ENCODE measurements around the gene C4A.
"Not testable (repeated sequence)": the region's sequence is repeated elsewhere in the genome, so short reads cannot be mapped to it uniquely, and the experiment has no call there.

C4A gene

DNA sequence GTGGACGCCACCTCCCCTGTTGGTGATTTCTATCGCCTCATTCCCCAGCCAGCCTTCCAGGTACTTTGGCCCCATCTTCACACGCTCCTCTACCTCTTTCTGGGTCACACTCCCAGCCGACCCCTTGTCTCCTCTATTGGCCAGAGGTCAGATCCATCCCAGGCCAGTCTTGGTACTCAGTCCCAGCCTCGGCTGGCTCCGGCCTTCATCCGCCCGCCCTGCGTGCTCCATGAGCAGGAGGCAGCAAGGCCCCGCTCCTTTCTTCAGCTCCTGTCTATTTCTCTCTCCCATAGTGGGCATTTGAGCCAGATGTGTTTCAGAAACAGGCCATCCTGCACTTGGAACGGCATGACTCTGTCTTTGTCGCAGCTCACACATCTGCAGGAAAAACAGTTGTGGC lies 20.2 kb upstream of the C4A start:
- DNase-seq = no peak

DNA sequence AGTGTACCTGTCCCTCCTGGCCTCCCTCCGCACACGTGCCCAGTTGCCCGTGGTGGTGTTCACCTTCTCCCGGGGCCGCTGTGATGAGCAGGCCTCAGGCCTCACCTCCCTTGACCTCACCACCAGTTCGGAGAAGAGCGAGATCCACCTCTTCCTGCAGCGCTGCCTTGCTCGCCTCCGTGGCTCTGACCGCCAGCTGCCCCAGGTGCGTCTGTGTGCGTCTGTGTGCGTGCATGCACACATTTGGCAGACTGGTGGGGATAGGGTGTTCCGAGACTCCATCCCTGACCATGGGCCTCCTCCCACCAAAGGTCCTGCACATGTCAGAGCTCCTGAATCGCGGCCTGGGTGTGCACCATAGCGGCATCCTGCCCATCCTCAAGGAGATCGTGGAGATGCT lies 17.9 kb upstream of the C4A start:
- no peak for DNase-seq

- DNase-seq = no peak
These were observed 16.2 kb upstream of the C4A start for GRCh38 chr6:31965700-31966099.

DNA sequence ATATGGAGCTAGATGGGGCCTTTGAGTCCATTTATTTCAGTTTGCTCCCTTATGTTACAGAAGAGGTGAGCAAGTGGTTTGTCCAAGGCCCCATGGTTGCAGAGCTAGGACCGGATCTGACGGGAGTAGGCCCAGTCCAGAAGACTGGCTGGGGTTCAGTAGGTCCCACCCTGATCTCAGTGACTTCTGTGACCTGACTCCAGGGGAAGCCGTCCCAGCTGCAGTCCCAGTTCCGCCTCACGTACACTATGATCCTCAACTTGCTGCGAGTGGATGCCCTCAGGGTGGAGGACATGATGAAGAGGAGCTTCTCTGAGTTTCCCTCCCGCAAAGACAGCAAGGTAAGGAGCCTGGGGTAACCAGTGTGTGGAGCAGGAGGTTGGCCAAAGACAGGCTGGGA lies 15.4 kb upstream of the C4A start:
- no peak for DNase-seq

GRCh38 chr6:31966997-31967925 lies 14.6 kb upstream of the C4A start:
- DNase-seq = no peak

- no peak for DNase-seq
These were observed 13.9 kb upstream of the C4A start for GRCh38 chr6:31967926-31968320.

DNA sequence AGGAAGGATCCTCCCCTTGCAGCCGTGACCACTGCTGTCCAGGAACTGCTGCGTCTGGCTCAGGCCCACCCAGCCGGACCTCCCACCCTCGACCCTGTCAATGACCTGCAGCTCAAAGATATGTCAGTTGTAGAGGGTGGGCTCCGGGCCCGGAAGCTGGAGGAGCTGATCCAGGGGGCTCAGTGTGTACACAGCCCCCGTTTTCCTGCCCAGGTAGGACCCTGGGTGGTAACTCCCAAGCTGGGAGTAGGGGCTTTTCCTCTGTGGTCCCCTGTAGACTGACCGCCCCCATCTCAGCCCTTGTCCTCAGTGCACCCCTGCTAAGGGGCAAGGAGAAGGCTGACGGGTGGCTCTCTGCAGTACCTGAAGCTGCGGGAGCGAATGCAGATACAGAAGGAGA lies 13.5 kb upstream of the C4A start:
- DNase-seq = no peak

GRCh38 chr6:31968791-31969711 lies 12.8 kb upstream of the C4A start:
- DNase-seq = no peak

DNA sequence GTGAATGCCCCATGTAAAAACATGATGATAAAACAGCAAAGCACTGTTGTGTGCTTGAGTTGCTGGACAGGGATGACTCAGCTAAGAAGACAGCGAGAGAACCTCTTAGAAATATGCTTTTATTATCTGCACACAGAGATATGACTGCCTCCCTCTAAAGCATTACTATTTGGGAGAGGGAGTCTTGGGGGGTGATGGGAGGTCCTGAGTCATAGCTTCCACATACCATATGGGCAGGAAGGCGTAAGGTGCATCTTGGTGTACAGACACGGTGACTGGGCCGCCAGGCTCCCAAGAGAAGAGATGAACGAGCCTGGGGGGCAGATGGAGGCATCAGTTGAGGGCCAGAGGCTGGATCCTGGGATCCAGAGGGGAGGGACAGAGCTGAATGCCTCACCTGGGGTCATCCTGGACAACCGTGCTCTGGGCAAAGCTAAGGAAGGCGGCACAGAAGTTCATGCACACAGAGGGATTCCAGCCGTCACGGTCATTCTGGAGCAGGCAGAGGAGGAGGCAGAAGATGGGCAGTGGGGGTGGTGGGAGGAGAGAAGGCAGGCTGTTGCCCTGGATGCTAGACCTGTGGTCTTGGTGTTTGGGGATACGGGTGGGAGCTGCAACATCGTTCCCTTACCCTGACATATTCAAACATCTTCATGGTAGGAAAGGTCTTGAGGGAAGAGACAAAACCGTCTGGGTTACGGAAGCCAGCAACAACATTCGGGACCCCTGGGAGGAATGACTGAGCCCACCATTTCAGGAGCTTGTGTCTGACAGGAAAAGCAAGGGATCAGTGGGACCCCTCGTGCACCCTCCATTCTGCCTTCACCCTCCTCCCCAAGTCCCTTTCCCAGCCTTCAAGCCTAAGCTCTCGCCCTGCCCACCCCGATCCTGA lies 11.9 kb upstream of the C4A start:
- no peak for DNase-seq

GRCh38 chr6:31970604-31971271 lies 11.1 kb upstream of the C4A start:
- no peak for DNase-seq

GRCh38 chr6:31971279-31971992 lies 10.4 kb upstream of the C4A start:
- DNase-seq = no peak

- peak; percentile 99 for DNase-seq
These were observed 9.7 kb upstream of the C4A start, which contains the start of gene DXO for GRCh38 chr6:31971993-31972708. Gene DXO, minus strand, starts transcription at chr6:31972138. Its CDS starts 463 bp downstream, at chr6:31971675.

- no peak for DNase-seq
These were observed 9.0 kb upstream of the C4A start for GRCh38 chr6:31972709-31973350.

DNA sequence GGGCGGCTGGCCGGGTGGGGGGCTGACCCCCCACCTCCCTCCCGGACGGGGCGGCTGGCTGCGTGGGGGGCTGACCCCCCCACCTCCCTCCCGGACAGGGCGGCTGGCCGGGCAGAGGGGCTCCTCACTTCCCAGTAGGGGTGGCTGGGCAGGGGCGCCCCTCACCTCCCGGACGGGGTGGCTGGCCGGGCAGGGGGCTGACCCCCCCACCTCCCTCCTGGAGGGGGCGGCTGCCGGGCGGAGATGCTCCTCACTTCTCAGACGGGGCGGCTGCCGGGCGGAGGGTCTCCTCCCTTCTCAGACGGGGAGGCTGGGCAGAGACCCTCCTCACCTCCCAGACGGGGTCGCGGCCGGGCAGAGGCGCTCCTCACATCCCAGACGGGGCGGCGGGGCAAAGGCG lies 5.8 kb upstream of the C4A start:
- DNase-seq = not testable (repeated sequence)

GRCh38 chr6:31977816-31978431 lies 3.9 kb upstream of the C4A start:
- DNase-seq = no peak

DNA sequence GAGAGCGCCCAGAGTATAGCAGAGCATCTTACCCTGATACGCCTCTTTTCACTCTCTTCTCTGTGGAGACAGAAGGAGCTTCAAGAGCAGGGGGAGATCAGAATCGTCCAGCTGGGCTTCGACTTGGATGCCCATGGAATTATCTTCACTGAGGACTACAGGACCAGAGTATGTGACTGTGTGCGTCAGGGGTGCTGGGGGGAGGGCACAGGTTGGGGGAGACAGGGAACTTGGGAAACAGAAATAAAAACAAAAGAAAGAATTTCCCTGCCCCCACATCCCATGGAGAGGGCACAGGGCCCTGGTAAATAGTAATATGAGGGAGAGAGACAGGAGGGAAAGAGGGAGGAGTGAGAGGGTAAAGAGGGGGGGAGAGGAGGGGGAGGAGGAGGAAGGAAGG lies 3.0 kb upstream of the C4A start:
- no peak for DNase-seq

GRCh38 chr6:31979238-31979898 lies 2.5 kb upstream of the C4A start:
- no peak for DNase-seq

DNA sequence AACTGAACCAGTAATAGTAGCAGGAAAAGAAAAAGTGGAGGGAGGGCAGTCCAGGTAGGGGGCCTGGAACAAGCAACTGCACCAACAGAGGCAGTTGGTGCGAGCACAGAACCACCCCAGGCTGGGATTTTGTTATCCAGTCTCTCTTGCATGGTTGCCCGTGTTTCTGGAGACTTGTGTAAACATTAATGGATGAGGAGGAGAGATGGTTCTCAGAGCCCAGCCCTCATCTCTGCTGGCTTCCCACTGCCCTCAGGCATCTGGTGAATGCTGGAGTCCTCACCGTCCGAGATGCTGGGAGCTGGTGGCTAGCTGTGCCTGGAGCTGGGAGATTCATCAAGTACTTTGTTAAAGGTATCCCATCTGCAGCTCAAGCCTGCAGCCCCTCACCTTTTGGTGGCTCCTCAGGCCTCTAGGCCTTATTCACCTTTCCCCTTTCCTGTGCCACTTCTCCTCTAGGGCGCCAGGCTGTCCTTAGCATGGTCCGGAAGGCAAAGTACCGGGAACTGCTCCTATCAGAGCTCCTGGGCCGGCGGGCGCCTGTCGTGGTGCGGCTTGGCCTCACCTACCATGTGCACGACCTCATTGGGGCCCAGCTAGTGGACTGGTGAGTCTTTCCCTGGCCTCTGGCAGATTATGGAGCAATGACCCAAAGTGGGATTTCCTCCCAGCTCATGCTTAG lies 1.5 kb upstream of the C4A start:
- not testable (repeated sequence) for DNase-seq

All from right forelimb (tissue), 1 donor.